ENCODE results near the gene MMP26.
"Not testable (repeated sequence)": the region's sequence is repeated elsewhere in the genome, so short reads cannot be mapped to it uniquely, and the experiment has no call there.

The MMP26 gene

GRCh38 chr11:4722616-4723534, 18.3 kb downstream of the MMP26 start:
- in situ Hi-C loops (cut with HindIII; ENCODE audit: low sequenced_read_pairs) = not testable (repeated sequence)

DNA sequence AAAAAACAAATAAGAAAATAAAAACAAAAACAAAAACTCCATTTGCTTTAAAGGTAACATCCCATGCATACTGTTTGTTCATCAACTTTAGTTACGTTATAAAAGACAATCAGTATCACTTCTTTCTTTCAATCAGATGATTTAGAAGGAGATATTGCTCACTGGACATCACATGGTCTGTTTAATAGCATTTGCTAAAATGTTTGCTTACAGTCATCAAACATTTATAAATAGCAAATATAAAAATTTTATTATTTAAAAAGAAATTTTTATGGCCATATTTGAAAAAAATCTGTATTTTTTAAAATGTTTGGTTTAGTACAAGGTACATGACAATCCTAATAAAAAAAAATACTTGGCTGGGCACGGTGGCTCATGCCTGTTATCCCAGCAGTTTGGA, 22.6 kb downstream of the MMP26 start:
- in situ Hi-C loops (cut with HindIII; ENCODE audit: low sequenced_read_pairs) = no loop called here

- in situ Hi-C loops (cut with HindIII; ENCODE audit: low sequenced_read_pairs) = no loop called here
These were observed 36.2 kb downstream of the MMP26 start for GRCh38 chr11:4740735-4741134.

GRCh38 chr11:4748438-4748837, 43.9 kb downstream of the MMP26 start:
- in situ Hi-C loops (cut with HindIII; ENCODE audit: low sequenced_read_pairs) = no loop called here

DNA sequence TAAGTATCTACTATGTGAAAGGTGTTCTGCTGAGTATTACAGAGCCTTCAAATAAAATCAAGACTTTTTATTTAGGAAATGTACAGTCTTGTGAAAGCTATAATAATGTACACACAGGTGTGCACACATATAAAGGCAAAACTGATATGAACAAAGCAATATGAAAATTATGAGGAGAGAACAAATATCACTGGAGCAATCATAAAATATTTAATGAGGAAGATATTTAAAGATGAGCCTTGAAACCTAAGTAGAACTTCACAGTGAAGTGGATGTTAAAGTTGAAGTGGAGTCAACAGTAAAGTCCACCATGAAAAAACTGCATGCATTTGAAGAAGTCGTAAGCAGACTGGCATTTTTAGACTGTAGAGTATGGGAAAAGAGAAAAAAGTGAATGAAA, 46.6 kb downstream of the MMP26 start:
- in situ Hi-C loops (cut with HindIII; ENCODE audit: low sequenced_read_pairs) = no loop called here

Measured in endothelial cell of hepatic sinusoid (primary cell).